ENCODE results near the gene ENOX1. TPM values are rescaled to one million over a fixed set of nuclear protein-coding genes. Genes with fewer than 3 reads are reported as not detected.

Gene ENOX1
- total RNA-seq, 2 donors from 2014 or later: 0.33 TPM; not detected in 1

- Mint-ChIP-seq H3K9me3 (no peaks in the 10 kb centered on the region), H3K27ac (no peak overlapping the region), H3K36me3 (ENCODE audit: low read depth) (no peaks in the 10 kb centered on the region), H3K27me3 (ENCODE audit: insufficient read depth) (peaks cover 2% of the 10 kb centered on the region), H3K4me1 (peaks cover 15% of the 10 kb centered on the region), H3K4me3 (no peak overlapping the region)
- H3K27ac ChIP-seq (ENCODE audit: low read depth, low read length): peak overlapping the region; percentile 62
- H3K9me3 ChIP-seq (ENCODE audit: control insufficient read depth, low read length): no peaks in the 10 kb centered on the region
- no peak overlapping the region for H3K9ac ChIP-seq (ENCODE audit: extremely low read depth, low read length, poor library complexity, severe bottlenecking)
- no peak for TF ChIP-seq CTCF (conservative IDR thresholded peaks at IDR 0.05)
- WGBS, 2 experiments (ENCODE audit: insufficient coverage in 1 of 2, insufficient read length in 1 of 2): 87 to 88% methylated on average over 9 to 10 of the region's 10 CpGs
- no peak for DNase-seq
- no peaks in the 10 kb centered on the region for H3K36me3 ChIP-seq (ENCODE audit: control insufficient read depth, insufficient read depth, low read length)
- peaks cover 5% of the 10 kb centered on the region for H3K27me3 ChIP-seq (ENCODE audit: control insufficient read depth, insufficient read depth, low read length, poor library complexity, severe bottlenecking)
- no peaks in the 10 kb centered on the region for H3K4me1 ChIP-seq (ENCODE audit: control insufficient read depth, insufficient read depth, low read length)
- H3K4me3 ChIP-seq (ENCODE audit: low read length): no peak overlapping the region
Observed at GRCh38 chr13:43364210-43365038, 422.3 kb downstream of the ENOX1 start.

- no peaks in the 10 kb centered on the region for H3K36me3 Mint-ChIP-seq (ENCODE audit: low read depth)
- TF ChIP-seq CTCF (conservative IDR thresholded peaks at IDR 0.05): no peak
- H3K27me3 Mint-ChIP-seq (ENCODE audit: insufficient read depth): peaks cover 2% of the 10 kb centered on the region
- Histone ChIP-seq H3K27me3 (ENCODE audit: control insufficient read depth, insufficient read depth, low read length, poor library complexity, severe bottlenecking) (peaks cover 7% of the 10 kb centered on the region), H3K9ac (ENCODE audit: extremely low read depth, low read length, poor library complexity, severe bottlenecking) (no peak overlapping the region), H3K4me1 (ENCODE audit: control insufficient read depth, insufficient read depth, low read length) (no peaks in the 10 kb centered on the region), H3K4me3 (ENCODE audit: low read length) (no peak overlapping the region), H3K36me3 (ENCODE audit: control insufficient read depth, insufficient read depth, low read length) (no peaks in the 10 kb centered on the region), H3K27ac (ENCODE audit: low read depth, low read length) (peak overlapping the region; percentile 62), H3K9me3 (ENCODE audit: control insufficient read depth, low read length) (no peaks in the 10 kb centered on the region)
- H3K4me1 Mint-ChIP-seq: peaks cover 16% of the 10 kb centered on the region
- H3K9me3 Mint-ChIP-seq: no peaks in the 10 kb centered on the region
- DNase-seq: no peak
- 95 to 100% methylated on average over 5 of the region's 5 CpGs for WGBS, 2 experiments (ENCODE audit: insufficient coverage in 1 of 2, insufficient read length in 1 of 2)
- H3K4me3 Mint-ChIP-seq: no peak overlapping the region
- H3K27ac Mint-ChIP-seq: no peak overlapping the region
Observed at GRCh38 chr13:43363156-43363953, 423.4 kb downstream of the ENOX1 start.

GRCh38 chr13:43362556-43362955 is 424.2 kb downstream of the ENOX1 start:
- H3K9ac ChIP-seq (ENCODE audit: extremely low read depth, low read length, poor library complexity, severe bottlenecking): no peak overlapping the region
- H3K4me1 ChIP-seq (ENCODE audit: control insufficient read depth, insufficient read depth, low read length): peaks cover under 1% of the 10 kb centered on the region

More at GRCh38 chr13:43362556-43362955, 424.2 kb downstream of the ENOX1 start:
- H3K36me3 ChIP-seq (ENCODE audit: control insufficient read depth, insufficient read depth, low read length): no peaks in the 10 kb centered on the region
- H3K27me3 ChIP-seq (ENCODE audit: control insufficient read depth, insufficient read depth, low read length, poor library complexity, severe bottlenecking): peaks cover 7% of the 10 kb centered on the region
- H3K4me3 ChIP-seq (ENCODE audit: low read length): no peak overlapping the region
- Mint-ChIP-seq H3K4me1 (peaks cover 16% of the 10 kb centered on the region), H3K36me3 (ENCODE audit: low read depth) (no peaks in the 10 kb centered on the region), H3K4me3 (no peak overlapping the region), H3K27ac (no peak overlapping the region), H3K27me3 (ENCODE audit: insufficient read depth) (peaks cover 2% of the 10 kb centered on the region), H3K9me3 (no peaks in the 10 kb centered on the region)
- no peak for TF ChIP-seq CTCF (conservative IDR thresholded peaks at IDR 0.05)
- 94 to 100% methylated on average over 5 to 6 of the region's 6 CpGs for WGBS, 2 experiments (ENCODE audit: insufficient coverage in 1 of 2, insufficient read length in 1 of 2)
- DNase-seq: no peak
- H3K9me3 ChIP-seq (ENCODE audit: control insufficient read depth, low read length): no peaks in the 10 kb centered on the region
- no peak overlapping the region for H3K27ac ChIP-seq (ENCODE audit: low read depth, low read length)

All from endodermal cell (in vitro differentiated cells).